HG03432 (cell line): ENCODE data around the gene PIAS3.

ENCODE experiments used
- ATAC-seq: cut with Tn5 transposase; IDR thresholded peaks from one replicate; pipeline ENCODE4 v1.9.1; 2021; ENCODE audit warnings: mild to moderate bottlenecking, moderate library complexity; ENCODE audit not compliant: unreplicated experiment

The PIAS3 gene

DNA sequence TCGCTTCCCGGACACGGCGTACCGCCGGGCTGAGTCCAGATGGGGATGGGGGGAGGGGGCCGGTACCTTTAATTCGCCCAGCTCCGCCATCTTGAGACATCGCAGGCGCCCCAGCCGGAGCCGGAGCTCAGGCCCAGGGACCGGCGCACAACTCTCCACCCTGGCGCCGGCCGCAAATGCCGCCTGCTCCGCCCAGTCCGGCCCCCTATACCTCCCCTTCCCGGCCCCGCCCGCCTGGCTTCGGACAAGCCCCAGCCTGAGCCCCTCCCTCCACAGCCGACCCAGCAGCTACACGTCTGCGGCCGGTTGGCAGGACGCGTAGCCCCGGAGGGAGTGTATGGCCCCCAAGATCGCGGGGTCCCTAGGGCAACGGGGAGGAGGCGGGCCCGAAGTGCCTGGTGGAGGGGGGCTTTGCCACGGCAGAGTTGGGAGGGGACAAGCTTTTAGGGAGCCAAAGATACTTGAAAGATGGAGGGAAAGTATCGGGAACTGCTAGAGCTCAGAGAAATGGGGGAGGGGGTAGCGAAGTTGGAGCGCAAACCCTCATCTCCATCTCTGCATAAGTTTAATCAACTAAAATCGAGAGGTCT, at the start of gene PIAS3:
Gene PIAS3 (minus strand): TSS at position 181 of the 590 bp plus-strand sequence. CDS start 91 bp downstream, at position 90.
- ATAC-seq = peak; percentile 82

GRCh38 chr1:145908653-145909052, 49.8 kb upstream of the PIAS3 start:
- no peak for ATAC-seq

GRCh38 chr1:145906954-145907753, 48.3 kb upstream of the PIAS3 start:
- no peak for ATAC-seq

DNA sequence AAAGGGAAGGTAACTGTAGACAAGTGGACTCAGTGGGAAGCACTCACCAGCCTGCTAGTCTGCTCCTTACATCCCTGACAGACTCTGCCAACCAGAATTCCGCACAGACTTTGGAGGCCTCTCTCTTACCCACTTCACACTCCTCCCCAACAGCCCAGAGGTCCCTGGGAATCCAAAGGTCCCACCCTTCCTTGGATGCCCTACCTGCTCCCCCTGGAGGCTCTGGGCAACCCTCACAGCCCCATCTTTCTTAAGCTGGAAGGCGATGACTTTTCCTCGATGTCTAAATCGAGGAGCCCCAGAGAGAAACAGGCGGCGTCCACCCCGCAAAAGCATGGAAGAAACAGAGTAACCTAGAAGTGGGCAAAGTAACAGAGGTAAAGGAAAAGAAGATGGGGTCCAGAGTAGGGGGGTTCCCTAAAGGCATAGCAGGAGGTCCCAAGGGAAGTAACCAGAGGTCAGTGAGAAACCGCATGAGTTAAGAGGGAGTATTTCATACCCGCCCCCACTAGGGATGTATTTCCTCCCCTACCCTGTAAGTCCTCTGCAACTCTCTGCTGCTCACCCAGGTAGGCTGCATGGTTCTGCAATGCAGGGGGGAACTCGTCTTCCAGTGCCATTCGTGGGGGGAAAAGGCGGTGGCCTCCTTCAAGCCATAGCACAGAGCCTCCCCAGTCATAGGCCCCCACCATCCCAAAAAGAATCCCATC, 42.6 kb upstream of the PIAS3 start:
- no peak for ATAC-seq

- ATAC-seq = no peak
These were observed 39.9 kb upstream of the PIAS3 start for GRCh38 chr1:145898756-145899155.

- no peak for ATAC-seq
These were observed 39.1 kb upstream of the PIAS3 start for GRCh38 chr1:145897969-145898368.

- no peak for ATAC-seq
These were observed 36.6 kb upstream of the PIAS3 start for GRCh38 chr1:145895471-145895870.

DNA sequence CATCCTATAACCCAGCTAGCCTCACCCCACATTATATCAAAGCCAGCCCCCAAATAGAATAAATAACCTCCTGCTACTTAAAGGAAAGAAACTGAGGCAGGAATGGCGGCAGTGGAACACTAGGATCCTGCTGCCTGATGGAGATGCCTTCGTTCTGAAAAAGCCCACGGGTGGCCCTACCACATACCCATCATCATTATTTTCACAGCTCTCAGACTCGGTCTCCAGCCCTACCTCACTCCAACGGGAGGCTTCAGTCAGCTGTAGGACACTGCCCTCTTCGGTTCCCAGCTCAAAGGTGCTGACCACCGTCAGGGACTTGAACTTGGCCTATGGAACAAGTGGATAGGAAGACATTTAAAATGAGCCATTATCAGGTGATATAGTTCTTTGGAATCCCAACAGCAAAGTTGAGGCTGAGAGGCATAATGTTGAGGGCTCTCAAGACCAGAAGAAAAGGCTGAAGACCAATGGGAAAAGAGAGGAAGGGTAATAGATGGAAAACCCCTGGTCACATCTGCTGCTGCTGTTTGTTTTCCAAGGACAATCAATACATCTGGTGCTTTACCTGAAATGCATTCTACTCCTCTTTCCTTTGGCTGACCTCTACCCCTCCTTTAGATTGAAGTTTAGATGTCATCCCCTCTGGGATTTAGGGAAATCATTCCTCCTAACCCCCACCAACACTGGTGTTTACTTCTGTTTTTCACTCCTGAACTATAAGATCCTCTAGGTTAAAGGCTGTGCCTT, 34.6 kb upstream of the PIAS3 start:
- no peak for ATAC-seq

DNA sequence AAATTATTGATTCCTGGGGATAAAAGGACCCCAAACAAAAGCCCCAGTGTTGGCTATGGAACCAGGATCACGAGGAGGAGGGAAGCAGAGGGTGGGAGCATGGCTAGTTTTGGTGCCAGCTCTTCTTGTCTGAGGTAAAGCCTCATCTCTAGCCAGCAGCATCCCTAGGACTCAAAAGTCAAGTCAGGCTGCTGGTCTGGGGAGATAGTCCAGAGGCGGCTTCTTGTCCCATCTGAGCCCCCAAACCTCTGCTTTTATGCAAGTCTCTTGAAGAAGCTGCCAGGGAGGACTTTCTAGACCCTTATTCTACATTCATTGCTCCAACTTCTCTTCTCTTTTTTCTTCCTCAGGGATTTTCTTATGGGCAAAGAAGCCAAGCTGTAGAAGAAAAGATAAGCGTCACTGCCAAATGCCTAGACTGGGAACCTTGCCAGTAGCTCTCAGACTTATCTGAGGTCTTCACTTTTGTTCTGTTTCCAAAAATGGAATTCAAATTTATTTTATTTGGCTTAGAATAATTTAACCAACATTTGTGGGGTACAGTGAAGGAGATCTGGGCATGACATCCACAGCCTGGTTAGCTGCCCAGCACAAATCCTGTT, 33.7 kb upstream of the PIAS3 start:
- no peak for ATAC-seq

- no peak for ATAC-seq
These were observed 33.0 kb upstream of the PIAS3 start for GRCh38 chr1:145891587-145892485.

GRCh38 chr1:145891143-145891542, 32.3 kb upstream of the PIAS3 start:
- ATAC-seq = no peak

- no peak for ATAC-seq
These were observed 30.8 kb upstream of the PIAS3 start for GRCh38 chr1:145889722-145890121.

GRCh38 chr1:145887631-145888030, 28.8 kb upstream of the PIAS3 start:
- no peak for ATAC-seq

DNA sequence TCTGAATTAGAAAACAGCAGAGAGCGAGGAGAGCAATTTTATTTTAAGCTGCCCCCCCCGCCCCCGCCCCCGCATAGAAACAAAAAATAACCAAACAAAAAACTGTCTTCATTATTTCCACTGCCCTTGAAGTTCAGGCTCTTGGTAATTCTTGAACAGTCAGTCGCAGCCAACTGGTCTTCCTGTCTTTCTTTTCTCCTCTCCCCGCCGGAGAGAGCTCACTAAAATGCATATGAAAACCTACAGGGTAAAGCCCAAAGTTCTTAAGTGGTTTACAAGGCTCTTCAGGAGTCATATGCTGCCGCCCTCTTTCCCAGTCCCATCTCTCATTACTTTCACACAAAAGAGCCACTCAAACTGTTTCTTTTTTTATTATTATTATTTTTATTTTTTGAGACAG, 27.9 kb upstream of the PIAS3 start:
- ATAC-seq = no peak

GRCh38 chr1:145886390-145886789, 27.5 kb upstream of the PIAS3 start:
- no peak for ATAC-seq

- ATAC-seq = peak; percentile 98
These were observed 26.9 kb upstream of the PIAS3 start, which contains the start of gene ANKRD35 for GRCh38 chr1:145885738-145886287. ANKRD35 (minus strand) TSS chr1:145885866; CDS start chr1:145885758, 108 bp downstream.

- no peak for ATAC-seq
These were observed 25.8 kb upstream of the PIAS3 start for GRCh38 chr1:145884675-145885074.

DNA sequence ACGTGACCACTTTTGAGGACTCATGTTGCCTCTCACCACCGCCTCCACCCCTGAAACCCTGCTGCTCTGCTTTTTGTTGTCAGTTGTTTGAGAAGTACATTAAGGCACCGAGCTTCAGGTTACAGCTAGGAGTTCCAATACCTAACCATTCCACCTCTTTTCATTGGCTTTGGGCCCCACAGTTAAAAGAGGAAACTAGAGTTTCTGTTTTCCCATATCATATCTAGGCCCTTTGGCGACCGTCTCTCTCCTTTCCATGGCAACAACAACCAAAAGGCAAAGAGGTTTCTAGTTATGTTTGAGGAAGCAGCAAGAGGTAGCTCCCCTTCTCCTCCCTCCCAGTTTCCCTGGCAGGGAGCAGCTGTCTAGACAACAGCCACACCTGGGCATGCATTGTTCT, 20.9 kb upstream of the PIAS3 start:
- ATAC-seq = no peak

DNA sequence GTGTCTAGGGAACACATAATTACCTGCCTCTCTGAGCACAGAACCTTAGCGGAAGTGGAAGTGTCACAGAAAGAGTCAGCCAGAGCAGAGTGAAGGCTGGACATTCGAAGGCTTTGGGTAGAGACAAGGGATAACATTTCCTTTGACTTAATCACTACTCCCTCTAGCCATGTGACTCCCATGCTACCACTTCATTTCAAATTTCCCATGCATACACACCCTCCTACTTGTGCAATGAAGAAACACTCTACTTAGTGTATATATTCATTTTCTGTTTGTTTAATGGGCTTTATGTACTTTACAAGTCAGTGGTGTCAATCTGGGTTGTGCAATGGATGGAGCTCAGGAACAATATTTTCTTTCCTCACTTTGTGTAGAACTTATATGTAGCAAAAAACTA, 19.8 kb upstream of the PIAS3 start:
- ATAC-seq = no peak
